ENCODE data around the gene CHD9. TPM values are rescaled to one million over a fixed set of nuclear protein-coding genes. Genes with fewer than 3 reads are reported as not detected.
A peak's percentile ranks its signal among the peaks of the same experiment; 100 is the strongest.

The CHD9 gene
- total RNA-seq, 4 donors from 2014 or later, result 59.0 to 210 (median 80.4) TPM

DNA sequence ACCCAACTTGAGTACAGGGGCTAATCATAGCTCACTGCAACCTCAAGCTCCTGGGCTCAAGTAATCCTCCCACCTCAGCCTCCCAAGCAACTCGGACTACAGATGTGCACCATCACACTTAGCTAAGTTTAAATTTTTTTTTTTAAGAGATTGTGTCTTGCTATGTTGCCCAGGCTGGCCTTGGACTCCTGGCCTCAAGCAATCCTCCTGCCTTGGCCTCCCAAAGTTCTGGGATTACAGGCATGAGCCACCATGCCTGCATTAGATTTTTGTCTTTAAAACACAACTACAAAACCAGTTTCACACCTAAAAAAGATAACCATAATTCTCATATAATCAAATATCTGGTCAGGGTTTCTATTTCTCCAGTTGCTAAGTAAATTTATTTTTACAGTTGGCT lies 147.1 kb downstream of the CHD9 start:
- ATAC-seq (ENCODE audit: low FRiP score) (no peak), DNase-seq (ENCODE audit: low spot score) (no peak)
- no peak for TF ChIP-seq CTCF (IDR thresholded peaks at IDR 0.05)

GRCh38 chr16:53202398-53202797 lies 147.6 kb downstream of the CHD9 start:
- ATAC-seq (ENCODE audit: low FRiP score), result no peak
- no peak for TF ChIP-seq CTCF (IDR thresholded peaks at IDR 0.05)
- no peak for DNase-seq (ENCODE audit: low spot score)

GRCh38 chr16:53207810-53208752 lies 153.3 kb downstream of the CHD9 start:
- TF ChIP-seq CTCF (IDR thresholded peaks at IDR 0.05), result no peak
- peak; percentile 91 for ATAC-seq (ENCODE audit: low FRiP score)
- DNase-seq (ENCODE audit: low spot score), result no peak

- DNase-seq (ENCODE audit: low spot score) (no peak), ATAC-seq (ENCODE audit: low FRiP score) (no peak)
- no peak for TF ChIP-seq CTCF (IDR thresholded peaks at IDR 0.05)
Measured at GRCh38 chr16:53209429-53209828, 154.6 kb downstream of the CHD9 start.

DNA sequence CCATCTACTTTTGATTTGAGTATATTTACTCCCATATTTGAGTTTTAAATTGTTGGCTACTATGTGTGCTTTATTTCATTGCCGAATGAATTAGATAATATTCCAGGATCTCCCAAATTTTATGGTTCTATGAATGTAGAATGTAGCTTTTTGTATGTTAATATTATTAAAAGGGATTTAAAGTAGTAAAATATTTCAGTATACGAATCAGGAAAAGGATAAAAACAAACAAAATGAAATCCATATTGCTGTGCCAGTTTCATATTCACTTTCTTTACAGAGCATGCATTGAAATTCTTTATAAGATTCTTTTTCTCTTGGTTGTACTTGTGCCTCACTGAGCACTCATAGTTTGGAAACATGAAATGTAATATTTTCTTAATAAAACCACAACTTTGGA lies 155.1 kb downstream of the CHD9 start:
- ATAC-seq (ENCODE audit: low FRiP score), result no peak
- no peak for TF ChIP-seq CTCF (IDR thresholded peaks at IDR 0.05)
- no peak for DNase-seq (ENCODE audit: low spot score)

DNA sequence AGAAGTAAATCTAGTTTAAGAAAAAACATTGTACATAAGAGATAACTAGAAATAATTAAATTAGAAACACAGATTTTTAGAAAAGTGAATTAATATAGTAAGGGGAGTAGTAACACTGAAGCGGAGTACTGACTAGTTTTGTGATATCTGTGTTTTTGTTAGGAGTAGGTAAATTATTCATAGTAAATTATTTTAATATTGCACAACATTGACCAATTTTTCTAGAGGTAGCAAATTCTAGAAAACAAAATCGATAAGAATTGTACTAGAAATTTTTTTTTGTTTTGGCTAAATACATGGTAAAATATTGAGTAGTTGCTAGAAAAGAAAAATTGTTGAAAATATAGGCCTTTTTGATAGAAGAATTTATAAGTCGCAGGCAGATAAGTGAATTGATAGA lies 156.5 kb downstream of the CHD9 start:
- no peak for DNase-seq (ENCODE audit: low spot score)
- TF ChIP-seq CTCF (IDR thresholded peaks at IDR 0.05), result no peak
- ATAC-seq (ENCODE audit: low FRiP score), result no peak

- no peak for ATAC-seq (ENCODE audit: low FRiP score)
- TF ChIP-seq CTCF (IDR thresholded peaks at IDR 0.05), result no peak
- DNase-seq (ENCODE audit: low spot score), result no peak
Measured at GRCh38 chr16:53212893-53213223, 158.1 kb downstream of the CHD9 start.
